Neural crest cell (in vitro differentiated cells): Measurements from ENCODE around the gene HPX. TPM values are rescaled to one million over a fixed set of nuclear protein-coding genes. Genes with fewer than 3 reads are reported as not detected.

Experiments
- DNase-seq: peaks from one replicate; pipeline ENCODE4 v3.0.0; 2021; ENCODE audit warnings: low read depth, mixed read lengths, low spot score
- H3K27ac Mint-ChIP-seq: one replicate; pipeline ENCODE4 v1.8.0; 2021; ENCODE audit warnings: mild to moderate bottlenecking, mixed read lengths; ENCODE audit not compliant: unreplicated experiment
- H3K27me3 Mint-ChIP-seq: 2 replicates; pipeline ENCODE4 v1.8.0; 2021; ENCODE audit warnings: low read depth, mild to moderate bottlenecking, mixed read lengths
- H3K36me3 Mint-ChIP-seq: 2 replicates; pipeline ENCODE4 v1.8.0; 2021; ENCODE audit warnings: low read depth, mild to moderate bottlenecking, mixed read lengths
- H3K4me1 Mint-ChIP-seq: 2 replicates; pipeline ENCODE4 v1.8.0; 2021; ENCODE audit warnings: mixed read lengths
- H3K4me3 Mint-ChIP-seq: one replicate; pipeline ENCODE4 v1.8.0; 2021; ENCODE audit warnings: mild to moderate bottlenecking, mixed read lengths
- H3K9me3 Mint-ChIP-seq: 2 replicates; pipeline ENCODE4 v1.8.0; 2021; ENCODE audit warnings: mixed read lengths
- CTCF ChIP-seq: fragments of 200-600 bp; sonication (generic); conservative IDR thresholded peaks from 2 replicates; pipeline ENCODE4 v1.5.0; 2021; ENCODE audit warnings: antibody characterized with exemption, mild to moderate bottlenecking
- total RNA-seq: library from RNA; stranded (reverse); gene quantifications from 2 replicates; pipeline ENCODE4 v1.2.1, GENCODE V29; 2021

HPX gene
- total RNA-seq, 1 donor from 2014 or later = 4.3 TPM

DNA sequence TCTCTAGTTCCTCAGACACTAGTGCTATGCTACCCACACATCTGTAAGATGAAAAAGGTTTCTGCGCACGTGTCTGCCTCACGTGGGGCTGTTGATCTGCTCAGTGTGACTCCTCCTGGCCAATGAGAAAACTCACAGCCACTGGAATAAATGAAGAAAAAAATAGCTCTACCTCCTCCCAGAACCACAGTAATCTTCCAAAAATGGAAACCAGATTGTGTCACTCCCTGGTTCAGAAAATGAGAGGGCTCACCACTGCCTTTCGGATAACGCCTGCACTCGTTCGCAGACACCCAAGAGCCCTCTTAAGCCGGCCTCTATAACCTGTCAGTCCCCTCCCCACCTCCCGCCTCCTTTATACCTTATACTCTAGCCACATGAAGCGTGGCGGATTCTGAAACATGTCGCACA is 27.0 kb downstream of the HPX start:
- Mint-ChIP-seq H3K27me3 (no peaks in the 10 kb centered on the region), H3K36me3 (peaks cover 3% of the 10 kb centered on the region), H3K27ac (no peak overlapping the region), H3K4me3 (no peak overlapping the region), H3K4me1 (peaks cover 11% of the 10 kb centered on the region), H3K9me3 (no peaks in the 10 kb centered on the region)
- TF ChIP-seq CTCF = no peak
- no peak for DNase-seq

DNA sequence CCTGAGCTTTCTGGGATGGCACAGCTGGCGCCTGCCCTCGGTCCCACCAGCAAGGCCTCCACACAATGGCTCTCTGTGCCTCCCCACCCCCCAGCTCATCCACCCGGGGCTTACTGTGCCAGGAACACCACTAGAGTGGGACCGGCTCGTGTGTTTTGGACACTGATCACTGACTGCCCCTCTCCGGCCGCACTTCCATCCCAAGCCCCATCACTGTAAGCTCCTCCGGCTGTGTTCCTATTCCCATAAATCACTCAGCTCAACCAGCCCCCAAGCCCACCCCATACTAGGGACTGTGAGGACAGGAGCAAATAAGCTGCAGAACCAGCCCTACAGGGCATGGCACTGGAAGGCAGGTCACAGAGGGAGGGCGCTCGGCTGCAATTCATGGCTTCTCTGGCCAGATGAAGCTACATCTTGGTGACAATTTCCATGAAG is 29.2 kb downstream of the HPX start:
- H3K27me3 Mint-ChIP-seq = no peaks in the 10 kb centered on the region

GRCh38 chr11:6410695-6411430 is 29.9 kb downstream of the HPX start:
- Mint-ChIP-seq H3K4me1 (peaks cover 27% of the 10 kb centered on the region), H3K9me3 (no peaks in the 10 kb centered on the region), H3K27ac (no peak overlapping the region), H3K4me3 (no peak overlapping the region), H3K36me3 (peaks cover 6% of the 10 kb centered on the region), H3K27me3 (no peaks in the 10 kb centered on the region)
- no peak for TF ChIP-seq CTCF
- no peak for DNase-seq

More for the DNA sequence above, 29.2 kb downstream of the HPX start:
- Mint-ChIP-seq H3K9me3 (no peaks in the 10 kb centered on the region), H3K27ac (no peak overlapping the region), H3K4me3 (no peak overlapping the region), H3K36me3 (peaks cover 6% of the 10 kb centered on the region), H3K4me1 (peaks cover 19% of the 10 kb centered on the region)
- no peak for DNase-seq
- no peak for TF ChIP-seq CTCF

GRCh38 chr11:6406370-6406769 is 34.4 kb downstream of the HPX start:
- H3K36me3 Mint-ChIP-seq = peaks cover 8% of the 10 kb centered on the region
- no peak overlapping the region for H3K4me3 Mint-ChIP-seq
- H3K27me3 Mint-ChIP-seq = no peaks in the 10 kb centered on the region
- no peak for TF ChIP-seq CTCF
- H3K9me3 Mint-ChIP-seq = no peaks in the 10 kb centered on the region
- H3K27ac Mint-ChIP-seq = no peak overlapping the region
- H3K4me1 Mint-ChIP-seq = peaks cover 21% of the 10 kb centered on the region
- no peak for DNase-seq

- H3K27me3 Mint-ChIP-seq = no peaks in the 10 kb centered on the region
- H3K4me1 Mint-ChIP-seq = peaks cover 21% of the 10 kb centered on the region
- TF ChIP-seq CTCF = no peak
- H3K36me3 Mint-ChIP-seq = peaks cover 8% of the 10 kb centered on the region
- no peak overlapping the region for H3K4me3 Mint-ChIP-seq
- no peak for DNase-seq
- no peaks in the 10 kb centered on the region for H3K9me3 Mint-ChIP-seq
- H3K27ac Mint-ChIP-seq = no peak overlapping the region
These were observed 34.9 kb downstream of the HPX start for GRCh38 chr11:6405846-6406245.
